Adipocyte (in vitro differentiated cells): ENCODE data around the gene IFITM2.
"Not testable (repeated sequence)": the region's sequence is repeated elsewhere in the genome, so short reads cannot be mapped to it uniquely, and the experiment has no call there.

Experiments used
- DNase-seq: peaks from one replicate; pipeline ENCODE4 v3.0.0-alpha.2; 2015; ENCODE audit warnings: low read depth
- H3K27me3 ChIP-seq: replicated peaks from 2 replicates; pipeline ENCODE4 v1.7.0; 2013; ENCODE audit warnings: mild to moderate bottlenecking, low read length, moderate library complexity; ENCODE audit not compliant: control insufficient read depth, insufficient read depth
- H3K36me3 ChIP-seq: 2 replicates; pipeline ENCODE4 v1.7.0; 2013; ENCODE audit warnings: low read length, mild to moderate bottlenecking, moderate library complexity; ENCODE audit not compliant: control insufficient read depth, insufficient read depth, severe bottlenecking
- H3K4me1 ChIP-seq: 2 replicates; pipeline ENCODE4 v1.7.0; 2013; ENCODE audit warnings: mild to moderate bottlenecking, low read length, moderate library complexity; ENCODE audit not compliant: control insufficient read depth, insufficient read depth
- H3K4me3 ChIP-seq: 2 replicates; pipeline ENCODE4 v1.7.0; 2013; ENCODE audit warnings: mild to moderate bottlenecking, low read length, moderate library complexity
- H3K9ac ChIP-seq: 2 replicates; pipeline ENCODE4 v1.7.0; 2013; ENCODE audit warnings: mild to moderate bottlenecking, low read length, moderate library complexity
- H3K9me3 ChIP-seq: 2 replicates; pipeline ENCODE4 v1.7.0; 2013; ENCODE audit warnings: mild to moderate bottlenecking, low read length, moderate library complexity; ENCODE audit not compliant: control insufficient read depth

Gene IFITM2

GRCh38 chr11:335779-336658 lies 28.4 kb downstream of the IFITM2 start:
- Histone ChIP-seq H3K9me3 (no peaks in the 10 kb centered on the region), H3K9ac (peak overlapping the region; percentile 48), H3K4me1 (peaks cover 20% of the 10 kb centered on the region), H3K36me3 (no peaks in the 10 kb centered on the region), H3K4me3 (no peak overlapping the region), H3K27me3 (no peaks in the 10 kb centered on the region)
- no peak for DNase-seq

- H3K27me3 ChIP-seq: no peaks in the 10 kb centered on the region
These were observed 29.1 kb downstream of the IFITM2 start for GRCh38 chr11:336659-337198.

GRCh38 chr11:337711-338110 lies 30.1 kb downstream of the IFITM2 start:
- Histone ChIP-seq H3K36me3 (no peaks in the 10 kb centered on the region), H3K4me1 (peaks cover 20% of the 10 kb centered on the region), H3K9me3 (no peaks in the 10 kb centered on the region)

More at GRCh38 chr11:336659-337198, 29.1 kb downstream of the IFITM2 start:
- H3K4me3 ChIP-seq: no peak overlapping the region
- peaks cover 20% of the 10 kb centered on the region for H3K4me1 ChIP-seq
- no peak overlapping the region for H3K9ac ChIP-seq
- H3K9me3 ChIP-seq: no peaks in the 10 kb centered on the region
- H3K36me3 ChIP-seq: no peaks in the 10 kb centered on the region
- no peak for DNase-seq

GRCh38 chr11:339963-340362 lies 32.3 kb downstream of the IFITM2 start:
- H3K4me1 ChIP-seq: peaks cover 9% of the 10 kb centered on the region
- H3K9ac ChIP-seq: no peak overlapping the region

More at GRCh38 chr11:337711-338110, 30.1 kb downstream of the IFITM2 start:
- DNase-seq: no peak
- Histone ChIP-seq H3K27me3 (no peaks in the 10 kb centered on the region), H3K4me3 (no peak overlapping the region), H3K9ac (no peak overlapping the region)

GRCh38 chr11:340539-341512 lies 33.2 kb downstream of the IFITM2 start:
- H3K27me3 ChIP-seq: no peaks in the 10 kb centered on the region
- peaks cover 4% of the 10 kb centered on the region for H3K4me1 ChIP-seq
- H3K4me3 ChIP-seq: no peak overlapping the region
- no peaks in the 10 kb centered on the region for H3K9me3 ChIP-seq
- no peak for DNase-seq
- no peaks in the 10 kb centered on the region for H3K36me3 ChIP-seq
- H3K9ac ChIP-seq: no peak overlapping the region

More at GRCh38 chr11:339963-340362, 32.3 kb downstream of the IFITM2 start:
- H3K27me3 ChIP-seq: no peaks in the 10 kb centered on the region
- no peak overlapping the region for H3K4me3 ChIP-seq
- no peak for DNase-seq
- no peaks in the 10 kb centered on the region for H3K9me3 ChIP-seq
- H3K36me3 ChIP-seq: no peaks in the 10 kb centered on the region

GRCh38 chr11:342328-342727 lies 34.7 kb downstream of the IFITM2 start:
- H3K36me3 ChIP-seq: no peaks in the 10 kb centered on the region
- H3K4me3 ChIP-seq: no peak overlapping the region
- H3K9me3 ChIP-seq: no peaks in the 10 kb centered on the region
- no peak for DNase-seq
- no peaks in the 10 kb centered on the region for H3K4me1 ChIP-seq
- no peaks in the 10 kb centered on the region for H3K27me3 ChIP-seq
- H3K9ac ChIP-seq: no peak overlapping the region

GRCh38 chr11:344836-345578 lies 37.4 kb downstream of the IFITM2 start:
- no peaks in the 10 kb centered on the region for H3K9me3 ChIP-seq
- no peaks in the 10 kb centered on the region for H3K27me3 ChIP-seq
- no peak overlapping the region for H3K9ac ChIP-seq
- no peak overlapping the region for H3K4me3 ChIP-seq
- no peaks in the 10 kb centered on the region for H3K36me3 ChIP-seq
- no peaks in the 10 kb centered on the region for H3K4me1 ChIP-seq
- DNase-seq: no peak

- Histone ChIP-seq H3K4me1 (peaks cover 7% of the 10 kb centered on the region), H3K36me3 (no peaks in the 10 kb centered on the region), H3K4me3 (no peak overlapping the region), H3K9ac (no peak overlapping the region), H3K27me3 (no peaks in the 10 kb centered on the region), H3K9me3 (no peaks in the 10 kb centered on the region)
- no peak for DNase-seq
These were observed 38.9 kb downstream of the IFITM2 start for GRCh38 chr11:346529-346928.

GRCh38 chr11:349270-349954 lies 41.8 kb downstream of the IFITM2 start:
- not testable (repeated sequence) for H3K4me3 ChIP-seq, H3K27me3 ChIP-seq, H3K9ac ChIP-seq, H3K9me3 ChIP-seq, DNase-seq, H3K36me3 ChIP-seq
- peaks cover 24% of the 10 kb centered on the region for H3K4me1 ChIP-seq

GRCh38 chr11:350033-350722 lies 42.6 kb downstream of the IFITM2 start:
- not testable (repeated sequence) for DNase-seq, H3K9ac ChIP-seq, H3K27me3 ChIP-seq, H3K9me3 ChIP-seq, H3K36me3 ChIP-seq, H3K4me3 ChIP-seq
- peaks cover 30% of the 10 kb centered on the region for H3K4me1 ChIP-seq
